OCI-LY7 (cell line): ENCODE measurements around the gene KDM5C. TPM values are rescaled to one million over a fixed set of nuclear protein-coding genes. Genes with fewer than 3 reads are reported as not detected.

ENCODE experiments used
- Bru-seq: library from RNA; stranded (reverse); fragments of 400-500 nt; gene quantifications from one replicate; lab custom pipeline; 2021; lab: Mats Ljungman, UMichigan
- BruChase-seq, 2 experiments: library from RNA; stranded (reverse); fragments of 400-500 nt; gene quantifications; one replicate each; lab custom pipeline; 2021; lab: Mats Ljungman, UMichigan
- BruUV-seq: library from RNA; stranded (reverse); fragments of 400-500 nt; replicated peaks from 2 replicates; lab custom pipeline; 2021; lab: Mats Ljungman, UMichigan
- CTCF ChIA-PET: fragments of 300-600 bp; sonication (Branson Sonifier 250); formaldehyde crosslinking; loops from one replicate; lab custom pipeline; 2022; ENCODE audit warnings: antibody characterized with exemption; ENCODE audit not compliant: unreplicated experiment; lab: Charles Lee
- POLR2A ChIA-PET: fragments of 300-600 bp; sonication (Branson Sonifier 250); formaldehyde crosslinking; loops from one replicate; lab custom pipeline; 2022; ENCODE audit warnings: antibody characterized with exemption; lab: Charles Lee
- DNase-seq: peaks from one replicate; pipeline ENCODE4 v3.0.0-alpha.2; 2015; ENCODE audit warnings: low spot score
- H2AFZ ChIP-seq: fragments of 200-600 bp; sonication (generic), shearing (Covaris generic); 2 replicates; pipeline ENCODE4 v1.6.1; 2014; ENCODE audit warnings: mild to moderate bottlenecking, antibody characterized with exemption, low read length, moderate library complexity
- H3K27ac ChIP-seq: fragments of 200-600 bp; sonication (generic); 2 replicates; pipeline ENCODE4 v1.5.1; 2014; ENCODE audit warnings: mixed run types, low read depth, mild to moderate bottlenecking, moderate library complexity, low read length, inconsistent platforms; ENCODE audit not compliant: poor library complexity, severe bottlenecking
- H3K36me3 ChIP-seq: fragments of 200-600 bp; sonication (generic); 2 replicates; pipeline ENCODE4 v1.6.1; 2014; ENCODE audit warnings: mild to moderate bottlenecking, antibody characterized with exemption, low read length, moderate library complexity, mixed read lengths; ENCODE audit not compliant: insufficient read depth
- H3K4me1 ChIP-seq: fragments of 200-600 bp; sonication (generic); 2 replicates; pipeline ENCODE4 v1.5.1; 2014; ENCODE audit warnings: mild to moderate bottlenecking, low read length; ENCODE audit not compliant: insufficient read depth, poor library complexity, severe bottlenecking
- H3K4me2 ChIP-seq: fragments of 200-600 bp; sonication (generic); 2 replicates; pipeline ENCODE4 v1.6.1; 2014; ENCODE audit warnings: mild to moderate bottlenecking, low read length
- H3K4me3 ChIP-seq: fragments of 200-600 bp; sonication (generic); 2 replicates; pipeline ENCODE4 v1.5.1; 2014; ENCODE audit warnings: mild to moderate bottlenecking, low read depth, low read length; ENCODE audit not compliant: poor library complexity, severe bottlenecking
- H3K79me2 ChIP-seq: fragments of 200-600 bp; sonication (generic); 2 replicates; pipeline ENCODE4 v1.6.1; 2016; ENCODE audit warnings: low read depth, mild to moderate bottlenecking, low read length, moderate library complexity, mixed read lengths; ENCODE audit not compliant: insufficient read depth
- H3K9me2 ChIP-seq: fragments of 200-600 bp; sonication (generic); 2 replicates; pipeline ENCODE4 v1.6.1; 2016; ENCODE audit warnings: mild to moderate bottlenecking, low read length, mixed read lengths; ENCODE audit not compliant: insufficient read depth
- H3K9me3 ChIP-seq: fragments of 200-600 bp; sonication (generic); 2 replicates; pipeline ENCODE4 v1.6.1; 2014; ENCODE audit warnings: mild to moderate bottlenecking, mixed run types, low read length, mixed read lengths
- H4K20me1 ChIP-seq: fragments of 200-600 bp; sonication (generic); 2 replicates; pipeline ENCODE4 v1.6.1; 2014; ENCODE audit warnings: mild to moderate bottlenecking, antibody characterized with exemption, low read length, moderate library complexity, mixed read lengths; ENCODE audit not compliant: insufficient read depth
- EZH2phosphoT487 ChIP-seq: fragments of 200-600 bp; sonication (generic); IDR thresholded peaks from 2 replicates; pipeline ENCODE4 v1.6.1; 2018; ENCODE audit warnings: low read depth, borderline replicate concordance, mild to moderate bottlenecking, mixed run types, antibody characterized with exemption, low read length, moderate library complexity, mixed read lengths
- intact Hi-C: fragments of 100-400 bp; cut with micrococcal nuclease; formaldehyde crosslinking; loops from one replicate; pipeline ENCODE4 v1.10.0; 2022; ENCODE audit not compliant: unreplicated experiment
- long read RNA-seq: library from polyadenylated mRNA; stranded (forward); transcript quantifications from one replicate; pipeline ENCODE4 v2.0.0, GENCODE V29; 2022
- total RNA-seq, 2 experiments: library from RNA; depleted of rRNA in 1 of 2; stranded (reverse); fragments of >200 nt in 1 of 2; shearing (Covaris generic) in 1 of 2; gene quantifications; 2 replicates each; pipeline ENCODE4 v1.2.3, GENCODE V29; 2014 to 2022
- TF ChIP-seq, protein P1 (sequence below): fragments of 200-600 bp; sonication (generic); conservative IDR thresholded peaks from 2 replicates; pipeline ENCODE4 v1.5.1; 2014; ENCODE audit warnings: mild to moderate bottlenecking, antibody characterized with exemption, low read length, moderate library complexity, mixed read lengths

KDM5C gene
- total RNA-seq (2014; rRNA removed; shearing (Covaris generic)) (54.8 and 58.9 TPM in 2 replicates), total RNA-seq (2022) (88.0 and 90.5 TPM in 2 replicates), Bru-seq, nascent RNA (percentile 72 among the genes with signal in this experiment), BruChase-seq, experiment 1, labeled RNA remaining after a 6-hour chase (percentile 78 among the genes with signal in this experiment), BruChase-seq, experiment 2, labeled RNA remaining after a 2-hour chase (percentile 79 among the genes with signal in this experiment)
- long read RNA-seq, full-length matches to known transcripts: 14 of 51 reads
- long read RNA-seq, partial matches to known transcripts: 13 of 51 reads
- long read RNA-seq, other reads (novel, unspliced or antisense): 24 of 51 reads

GRCh38 chrX:53224860-53225797 is at the start of gene KDM5C:
Gene KDM5C, minus strand, starts transcription at chrX:53225207. Its CDS starts 318 bp downstream, at chrX:53224889.
- TF ChIP-seq, protein P1, sequence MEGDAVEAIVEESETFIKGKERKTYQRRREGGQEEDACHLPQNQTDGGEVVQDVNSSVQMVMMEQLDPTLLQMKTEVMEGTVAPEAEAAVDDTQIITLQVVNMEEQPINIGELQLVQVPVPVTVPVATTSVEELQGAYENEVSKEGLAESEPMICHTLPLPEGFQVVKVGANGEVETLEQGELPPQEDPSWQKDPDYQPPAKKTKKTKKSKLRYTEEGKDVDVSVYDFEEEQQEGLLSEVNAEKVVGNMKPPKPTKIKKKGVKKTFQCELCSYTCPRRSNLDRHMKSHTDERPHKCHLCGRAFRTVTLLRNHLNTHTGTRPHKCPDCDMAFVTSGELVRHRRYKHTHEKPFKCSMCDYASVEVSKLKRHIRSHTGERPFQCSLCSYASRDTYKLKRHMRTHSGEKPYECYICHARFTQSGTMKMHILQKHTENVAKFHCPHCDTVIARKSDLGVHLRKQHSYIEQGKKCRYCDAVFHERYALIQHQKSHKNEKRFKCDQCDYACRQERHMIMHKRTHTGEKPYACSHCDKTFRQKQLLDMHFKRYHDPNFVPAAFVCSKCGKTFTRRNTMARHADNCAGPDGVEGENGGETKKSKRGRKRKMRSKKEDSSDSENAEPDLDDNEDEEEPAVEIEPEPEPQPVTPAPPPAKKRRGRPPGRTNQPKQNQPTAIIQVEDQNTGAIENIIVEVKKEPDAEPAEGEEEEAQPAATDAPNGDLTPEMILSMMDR: no peak
- TF ChIP-seq EZH2phosphoT487: no peak
- H3K4me3 ChIP-seq: peak within 1 kb of the TSS; percentile 100
- POLR2A ChIA-PET: interaction anchor here (0.7 to 0.9 kb wide), 3 partner anchors 12 to 25 kb away, joined by 3 read pairs; no protein-coding TSS in a partner anchor
- intact Hi-C loops: loop anchor here (10.0 kb wide), 1 partner anchor 130 kb away; the partner anchor contains the start of gene KANTR
- peaks cover 44% of the 10 kb centered on the region for H3K79me2 ChIP-seq
- peak within 1 kb of the TSS; percentile 79; the same call in 1 of the 2 replicates for H2AFZ ChIP-seq
- peak; percentile 94 for DNase-seq
- H4K20me1 ChIP-seq: peaks cover 15% of the 10 kb centered on the region
- H3K27ac ChIP-seq: peak within 1 kb of the TSS; percentile 65
- peaks cover 32% of the 10 kb centered on the region for H3K36me3 ChIP-seq
- CTCF ChIA-PET: no interaction called here
- H3K9me2 ChIP-seq: no peaks in the 10 kb centered on the region
- TSS peak; percentile 63 for BruUV-seq
- no peaks in the 10 kb centered on the region for H3K9me3 ChIP-seq
- H3K4me1 ChIP-seq: peaks cover 45% of the 10 kb centered on the region
- peak within 1 kb of the TSS; percentile 96 for H3K4me2 ChIP-seq

DNA sequence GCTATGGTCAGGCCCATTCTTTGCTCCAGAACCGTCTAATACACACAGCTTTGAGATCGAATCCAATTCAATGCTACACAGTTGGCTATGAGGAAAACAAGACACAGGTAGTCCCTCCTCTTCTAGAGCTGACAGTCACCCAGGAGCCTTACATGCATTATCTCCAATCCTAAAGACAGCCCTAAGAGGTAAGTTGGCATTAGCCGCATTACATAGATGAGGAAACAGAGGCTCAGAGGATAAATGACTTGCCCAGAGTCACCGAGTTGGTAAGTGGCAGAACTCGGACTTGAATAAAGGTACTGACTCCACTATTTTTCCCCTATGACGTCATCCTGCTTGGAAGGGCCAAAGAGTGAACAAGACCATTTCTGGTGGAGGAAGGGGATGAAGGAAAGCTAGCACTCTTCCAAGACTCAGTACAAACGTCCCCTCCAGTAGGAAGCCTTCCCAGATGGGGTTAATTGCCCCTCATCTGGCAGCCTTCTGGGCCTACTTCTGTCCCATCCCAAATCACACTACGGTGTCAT is 47.9 kb upstream of the KDM5C start:
- intact Hi-C loops: no loop called here
- Histone ChIP-seq H3K36me3 (no peaks in the 10 kb centered on the region), H2AFZ (no peak overlapping the region), H3K27ac (no peak overlapping the region), H3K4me2 (no peak overlapping the region), H3K4me3 (no peak overlapping the region), H3K79me2 (no peaks in the 10 kb centered on the region), H3K4me1 (no peaks in the 10 kb centered on the region), H4K20me1 (no peaks in the 10 kb centered on the region), H3K9me3 (no peaks in the 10 kb centered on the region), H3K9me2 (no peaks in the 10 kb centered on the region)
- TF ChIP-seq, protein P1: no peak
- no peak for TF ChIP-seq EZH2phosphoT487
- POLR2A ChIA-PET: interaction anchor here (1.0 kb wide), 1 partner anchor 9 kb away, joined by 4 read pairs; no protein-coding TSS in a partner anchor
- DNase-seq: no peak
- no TSS peak for BruUV-seq
- CTCF ChIA-PET: no interaction called here
